HG03039 (cell line): ENCODE results near the gene ZNF274.
"Not testable (repeated sequence)": the region's sequence is repeated elsewhere in the genome, so short reads cannot be mapped to it uniquely, and the experiment has no call there.

ENCODE experiments used
- ATAC-seq: cut with Tn5 transposase; IDR thresholded peaks from one replicate; pipeline ENCODE4 v1.9.1; 2021; ENCODE audit warnings: mild to moderate bottlenecking, moderate library complexity; ENCODE audit not compliant: unreplicated experiment

Gene ZNF274

DNA sequence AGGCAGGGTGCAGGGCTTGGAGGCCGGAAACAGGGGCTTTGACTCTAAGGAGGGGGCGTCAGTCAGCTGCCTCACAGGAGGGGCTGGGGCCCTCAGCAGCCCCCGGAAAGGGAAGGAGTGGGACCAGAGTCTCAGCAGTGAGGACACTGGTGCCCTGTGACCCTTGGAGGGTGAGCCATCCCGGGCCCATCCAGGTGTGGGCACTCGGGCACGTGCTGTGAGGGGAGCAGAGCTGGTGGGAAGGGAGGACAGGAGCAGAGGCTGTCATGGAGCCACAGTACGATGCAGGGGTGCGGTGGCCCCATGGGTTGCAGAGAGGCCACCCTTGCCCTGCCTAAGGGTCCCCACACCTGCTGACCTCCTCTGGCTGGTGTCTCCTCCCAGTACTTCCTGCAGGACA, 26.7 kb downstream of the ZNF274 start:
- no peak for ATAC-seq

GRCh38 chr19:58212336-58213074, 29.6 kb downstream of the ZNF274 start:
- ATAC-seq: no peak

DNA sequence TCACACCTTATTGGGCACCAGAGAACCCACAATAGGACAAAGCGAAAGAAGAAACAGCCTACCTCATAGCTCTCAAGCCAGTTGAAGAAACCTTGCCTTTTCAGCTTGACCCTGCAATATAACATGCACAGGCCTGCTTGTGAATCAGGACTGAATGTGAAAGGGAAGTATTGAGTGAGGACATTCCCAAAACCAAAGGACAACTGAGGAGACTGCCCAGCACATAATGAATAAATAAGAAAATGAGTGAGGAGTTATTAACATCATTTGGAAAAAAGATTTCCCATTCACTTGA, 30.2 kb downstream of the ZNF274 start:
- ATAC-seq: no peak

- no peak for ATAC-seq
These were observed 34.2 kb downstream of the ZNF274 start for GRCh38 chr19:58217069-58217481.

DNA sequence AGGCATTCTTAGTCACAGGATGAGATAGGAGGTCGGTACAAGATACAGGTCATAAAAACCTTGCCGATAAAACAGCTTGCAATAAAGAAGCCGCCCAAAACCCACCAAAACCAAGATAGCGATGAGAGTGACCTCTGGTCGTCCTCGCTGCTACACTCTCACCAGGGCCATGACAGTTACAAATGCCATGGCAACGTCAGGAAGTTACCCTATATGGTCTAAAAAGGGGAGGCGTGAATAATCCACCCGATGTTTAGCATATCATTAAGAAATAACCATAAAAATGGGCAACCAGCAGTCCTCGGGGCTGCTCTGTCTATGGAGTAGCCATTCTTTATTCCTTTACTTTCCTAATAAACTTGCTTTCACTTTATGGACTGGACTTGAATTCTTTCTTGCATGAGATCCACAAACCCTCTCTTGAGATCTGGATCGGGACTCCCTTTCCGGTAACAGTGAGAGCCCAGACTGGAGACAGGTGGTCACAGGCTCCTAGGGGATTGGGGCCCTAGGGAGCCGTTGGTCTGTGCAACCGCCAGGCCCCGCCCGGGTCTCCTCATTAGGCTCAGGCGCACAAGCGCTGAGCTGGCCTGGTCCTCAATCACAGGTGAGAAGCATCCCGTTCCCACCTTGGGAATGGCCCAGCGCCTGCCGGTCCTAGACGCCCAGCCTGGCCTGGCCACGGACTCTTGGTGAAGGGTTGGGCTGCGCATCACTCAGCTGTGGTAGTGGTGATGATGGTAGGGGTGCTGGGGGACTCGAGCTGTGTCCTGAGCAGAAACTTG, 34.9 kb downstream of the ZNF274 start:
- ATAC-seq: no peak

DNA sequence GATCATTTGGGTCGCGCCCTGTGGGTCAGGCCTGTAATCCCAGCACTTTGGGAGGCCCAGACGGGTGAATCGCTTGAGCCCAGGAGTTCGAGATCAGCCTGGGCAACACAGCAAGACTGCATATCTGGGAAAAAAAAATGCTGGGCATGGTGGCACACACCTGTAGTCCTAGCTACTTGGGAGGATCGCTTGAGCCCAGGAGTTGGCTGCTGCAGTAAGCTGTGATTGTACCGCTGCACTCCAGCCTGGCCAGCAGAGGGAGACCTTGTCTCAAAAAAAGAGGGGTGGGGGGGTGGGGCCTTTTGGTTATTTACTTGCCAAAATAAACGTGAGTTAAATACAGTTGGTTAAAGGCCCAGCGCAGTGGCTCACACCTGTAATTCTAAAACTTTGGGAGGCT, 36.0 kb downstream of the ZNF274 start:
- ATAC-seq: no peak

DNA sequence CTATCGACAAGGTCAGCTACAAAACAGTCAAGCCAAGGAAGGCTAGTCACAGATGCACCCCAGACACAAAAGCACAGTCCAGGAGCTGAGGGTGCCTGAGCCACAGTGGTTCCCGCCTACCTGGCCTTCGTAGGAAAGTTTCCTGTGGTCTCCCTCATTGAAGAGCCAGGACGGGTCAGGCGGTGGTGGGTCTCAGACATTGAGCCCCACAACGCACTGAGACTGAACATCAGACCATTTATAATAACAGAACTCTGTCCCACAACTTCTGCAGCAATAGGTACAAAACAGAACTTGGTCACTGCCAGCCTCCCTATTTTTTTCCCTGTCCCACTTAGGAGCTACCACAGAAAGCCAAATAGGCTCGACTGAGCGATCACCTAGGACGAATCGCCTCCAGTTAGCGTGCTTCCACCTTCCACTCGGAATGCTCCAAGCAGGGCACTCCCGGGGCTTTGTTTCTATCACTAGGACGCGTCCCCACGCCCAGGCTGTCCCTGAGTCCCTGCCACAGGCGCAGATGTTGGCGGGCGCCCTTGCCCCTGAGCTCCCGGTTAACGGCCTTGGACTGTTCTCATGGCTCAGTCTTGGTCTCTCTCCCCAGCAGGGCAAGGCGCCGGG, 45.2 kb downstream of the ZNF274 start:
- ATAC-seq: no peak

DNA sequence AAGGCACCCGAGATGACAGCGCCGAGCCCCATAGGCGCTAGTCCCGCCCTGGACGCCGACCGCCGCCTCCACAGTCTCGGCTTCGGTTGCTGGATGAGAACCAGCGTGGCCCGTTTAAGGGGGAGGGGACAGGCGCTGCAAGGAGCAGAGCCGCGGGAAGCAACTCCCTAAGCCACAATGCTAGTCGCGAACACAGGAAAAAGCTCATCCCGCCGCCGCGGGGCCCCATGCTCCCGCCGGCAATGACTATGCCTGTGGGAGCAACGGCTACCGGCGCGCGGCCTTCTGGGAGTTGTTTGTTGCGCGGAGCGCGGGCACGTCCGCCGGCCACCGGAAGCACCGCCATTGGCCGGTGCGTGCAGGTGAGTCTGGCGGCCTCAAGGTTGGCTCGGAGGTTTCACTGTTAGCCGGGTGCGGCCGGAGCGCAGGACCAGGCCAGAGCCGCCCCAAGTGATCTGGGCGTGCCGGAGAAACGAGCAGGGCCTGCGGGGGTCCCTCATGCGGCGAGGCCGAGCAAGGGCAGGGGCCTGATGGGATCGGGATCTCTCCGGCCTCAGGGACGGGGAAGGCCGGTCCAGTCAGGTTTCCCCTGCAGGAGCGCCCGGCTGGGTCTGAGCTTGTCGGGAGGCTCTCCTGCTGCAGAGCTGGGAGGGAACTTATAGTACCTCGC, 45.9 kb downstream of the ZNF274 start, which contains the start of gene ZNF544:
Gene ZNF544 (plus strand): TSS at position 330 of the 670 bp plus-strand sequence. CDS start 15,110 bp downstream, outside the sequence.
- no peak for ATAC-seq

- ATAC-seq: no peak
These were observed 46.4 kb downstream of the ZNF274 start for GRCh38 chr19:58229255-58229639.

DNA sequence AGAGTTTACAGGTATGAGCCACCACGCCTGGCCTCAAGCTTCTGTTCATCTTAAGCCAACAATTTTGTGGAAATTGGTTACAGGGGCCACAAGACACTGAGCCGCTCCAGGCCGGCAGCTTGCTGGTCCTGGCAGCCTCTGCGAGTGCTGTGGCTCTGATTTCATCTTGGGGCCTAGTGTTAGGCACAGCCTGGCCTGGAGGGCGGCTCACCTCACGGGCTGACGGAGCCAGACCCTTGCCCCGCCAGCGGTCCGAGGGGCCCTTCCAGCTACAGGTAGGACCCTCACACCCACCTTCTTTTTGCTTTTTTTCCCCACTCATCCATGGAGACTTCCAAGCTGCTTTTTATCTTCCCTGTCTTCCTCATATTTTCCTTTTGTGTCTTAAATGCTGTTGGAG, 54.5 kb downstream of the ZNF274 start:
- ATAC-seq: no peak

DNA sequence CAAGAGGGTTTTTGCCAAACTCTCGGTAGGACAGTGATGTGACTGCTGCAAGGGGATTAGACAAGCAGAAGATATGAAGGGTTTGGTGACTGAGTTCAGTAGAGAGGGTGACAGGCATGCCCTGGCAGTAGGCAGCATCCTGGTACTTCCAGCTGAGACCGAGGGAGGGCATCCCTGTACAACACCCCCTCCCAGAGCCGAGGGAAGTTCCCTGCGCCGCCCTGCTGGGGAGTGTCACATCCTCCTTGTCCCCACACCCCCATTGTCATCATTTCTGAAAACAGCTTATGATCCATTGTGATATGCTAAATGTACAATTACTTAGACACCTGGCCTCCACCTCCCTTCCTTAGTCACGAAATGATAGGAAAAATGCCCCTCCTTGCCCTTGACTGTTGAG, 60.5 kb downstream of the ZNF274 start:
- no peak for ATAC-seq

DNA sequence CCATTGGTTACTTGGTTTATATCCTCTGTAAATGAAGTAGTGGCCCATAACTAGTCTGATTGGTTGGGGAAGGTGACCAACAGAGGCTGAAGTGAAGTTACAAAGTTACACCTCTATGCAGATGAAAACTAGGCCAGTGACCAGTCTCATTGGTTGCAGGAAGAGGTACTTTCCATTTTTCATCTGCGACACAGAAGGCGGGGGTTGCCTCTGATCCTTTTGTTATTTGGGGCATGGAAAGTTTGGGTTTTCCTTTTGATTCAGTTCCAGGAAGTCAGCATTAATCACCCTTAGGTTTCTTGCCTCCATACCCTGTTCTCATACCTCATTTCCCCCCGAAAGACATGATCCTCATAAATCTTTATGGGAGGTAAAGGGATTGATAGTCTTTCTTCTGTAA, 66.0 kb downstream of the ZNF274 start:
- ATAC-seq: no peak

DNA sequence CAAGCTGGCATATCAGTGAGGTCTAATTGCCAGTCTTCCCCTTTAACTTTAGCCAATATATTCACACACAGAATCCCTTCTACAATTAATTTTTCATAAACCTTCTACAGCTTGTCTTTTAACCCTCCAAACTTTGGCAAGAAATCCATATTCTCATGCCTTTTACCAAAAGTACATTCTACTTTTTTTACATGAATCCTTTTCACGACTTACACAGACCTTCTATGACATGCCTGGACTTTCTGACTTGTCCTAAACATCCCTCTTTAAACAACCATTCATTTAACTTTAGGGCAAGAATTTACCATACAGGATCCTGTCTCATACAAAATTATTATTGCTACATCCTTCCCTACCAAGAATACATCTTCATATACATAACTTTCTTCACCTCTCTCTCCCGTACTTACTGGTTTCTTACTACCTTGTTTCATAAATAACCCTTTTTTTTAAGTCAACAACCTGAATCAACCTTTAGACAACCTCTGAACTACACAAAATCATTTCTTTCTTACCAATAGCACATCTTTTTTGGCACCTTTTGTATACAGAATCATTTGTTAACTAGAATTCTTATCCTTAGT, 69.3 kb downstream of the ZNF274 start:
- no peak for ATAC-seq

DNA sequence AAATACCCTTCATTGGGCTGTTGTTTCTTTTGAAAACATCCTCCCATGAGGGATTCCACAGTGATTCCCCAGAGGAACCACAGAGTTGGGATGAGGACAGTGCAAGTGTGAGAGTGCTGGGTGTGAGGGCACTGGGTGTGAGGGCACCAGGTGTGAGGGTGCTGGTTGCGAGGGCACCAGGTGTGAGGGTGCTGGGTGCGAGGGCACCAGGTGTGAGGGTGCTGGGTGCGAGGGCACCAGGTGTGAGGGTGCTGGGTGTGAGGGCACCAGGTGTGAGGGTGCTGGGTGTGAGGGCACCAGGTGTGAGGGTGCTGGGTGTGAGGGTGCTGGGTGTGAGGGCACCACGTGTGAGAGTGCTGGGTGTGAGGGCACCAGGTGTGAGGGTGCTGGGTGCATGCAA, 75.4 kb downstream of the ZNF274 start:
- not testable (repeated sequence) for ATAC-seq

DNA sequence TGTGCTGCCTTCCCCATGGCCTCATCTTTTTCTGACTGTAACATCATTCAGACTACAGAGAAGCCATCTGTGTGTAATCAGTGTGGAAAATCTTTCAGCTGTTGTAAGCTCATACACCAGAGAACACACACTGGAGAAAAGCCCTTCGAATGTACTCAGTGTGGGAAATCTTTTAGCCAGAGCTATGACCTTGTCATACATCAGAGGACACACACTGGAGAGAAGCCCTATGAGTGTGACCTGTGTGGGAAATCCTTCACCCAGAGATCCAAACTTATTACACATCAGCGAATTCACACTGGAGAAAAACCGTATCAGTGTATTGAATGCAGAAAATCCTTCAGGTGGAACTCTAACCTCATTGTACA, 78.7 kb downstream of the ZNF274 start:
- no peak for ATAC-seq

DNA sequence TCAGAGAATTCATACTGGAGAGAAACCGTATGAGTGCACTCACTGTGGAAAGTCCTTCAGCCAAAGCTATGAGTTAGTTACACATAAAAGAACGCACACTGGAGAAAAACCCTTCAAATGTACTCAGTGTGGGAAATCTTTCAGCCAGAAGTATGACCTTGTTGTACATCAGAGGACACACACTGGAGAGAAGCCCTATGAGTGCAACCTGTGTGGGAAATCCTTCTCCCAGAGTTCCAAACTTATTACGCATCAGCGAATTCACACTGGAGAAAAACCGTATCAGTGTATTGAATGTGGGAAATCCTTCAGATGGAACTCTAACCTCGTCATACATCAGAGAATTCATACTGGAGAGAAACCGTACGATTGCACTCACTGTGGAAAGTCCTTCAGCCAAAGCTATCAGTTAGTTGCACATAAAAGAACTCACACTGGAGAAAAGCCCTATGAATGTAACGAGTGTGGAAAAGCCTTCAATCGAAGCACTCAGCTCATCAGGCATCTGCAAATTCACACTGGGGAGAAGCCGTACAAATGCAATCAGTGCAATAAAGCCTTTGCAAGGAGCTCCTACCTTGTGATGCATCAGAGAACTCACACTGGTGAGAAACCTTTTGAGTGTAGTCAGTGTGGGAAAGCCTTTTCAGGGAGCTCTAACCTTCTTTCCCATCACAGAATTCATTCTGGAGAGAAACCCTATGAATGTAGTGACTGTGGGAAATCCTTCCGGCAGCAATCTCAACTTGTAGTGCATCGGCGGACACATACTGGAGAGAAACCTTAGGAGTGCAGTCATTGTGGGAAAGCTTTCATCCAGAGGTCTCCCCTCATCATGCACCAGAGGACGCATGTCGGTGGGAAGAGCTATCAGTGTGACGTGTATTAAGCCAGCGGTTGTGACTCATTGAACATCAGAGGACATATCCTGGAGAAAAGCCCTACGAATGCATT, 79.4 kb downstream of the ZNF274 start:
- no peak for ATAC-seq

GRCh38 chr19:58262922-58263296, 80.0 kb downstream of the ZNF274 start:
- ATAC-seq: no peak
